ENCODE measurements around the gene NHP2.
A peak's percentile ranks its signal among the peaks of the same experiment; 100 is the strongest.

Gene NHP2

DNA sequence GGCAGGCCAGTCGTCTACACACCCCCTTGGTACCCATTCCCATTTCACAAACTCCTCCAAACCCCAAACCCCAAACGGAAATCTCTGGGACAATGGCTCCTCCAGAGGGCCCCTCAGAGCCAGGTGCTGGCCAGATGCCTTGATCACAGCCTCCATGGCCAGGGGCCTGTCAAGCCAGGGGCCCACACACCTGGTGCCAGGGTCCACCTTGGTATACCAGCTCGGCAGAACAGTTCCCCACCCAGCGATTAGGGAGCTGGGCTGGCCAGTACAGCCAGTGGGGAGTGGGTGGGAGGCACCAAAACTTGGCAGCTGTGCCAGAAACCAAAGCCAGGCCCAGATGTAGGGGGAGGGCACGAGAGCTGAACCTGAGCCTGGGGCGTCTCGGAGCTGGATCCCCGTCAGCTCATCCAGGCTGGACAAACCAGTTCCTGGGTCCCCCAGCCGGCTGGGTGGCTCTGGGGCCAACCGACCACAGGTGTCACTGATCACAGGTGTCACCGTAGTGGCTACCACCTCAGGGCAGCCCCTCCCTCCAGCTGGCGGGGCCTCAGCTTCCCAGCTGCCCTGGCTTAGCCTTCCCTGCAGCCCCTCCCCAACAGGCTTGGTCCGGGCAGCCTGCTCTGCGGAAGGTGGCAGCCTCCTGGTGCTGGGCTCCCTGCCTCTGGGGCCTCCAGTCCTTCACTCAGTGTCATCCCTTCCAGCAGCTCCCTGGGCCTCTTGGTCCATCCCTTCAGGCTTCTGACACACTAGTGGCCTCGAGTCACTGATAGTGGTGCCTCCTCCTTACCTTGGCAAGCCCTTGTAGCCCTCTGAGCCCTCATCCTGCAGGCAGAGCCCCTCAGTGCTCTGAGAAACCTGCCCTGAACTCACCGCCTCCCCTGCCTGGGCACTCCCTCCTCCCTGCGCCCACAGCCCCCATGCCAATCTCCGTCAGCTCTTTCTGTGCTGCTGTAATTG is 29.4 kb downstream of the NHP2 start:
- TF ChIP-seq, protein P1, sequence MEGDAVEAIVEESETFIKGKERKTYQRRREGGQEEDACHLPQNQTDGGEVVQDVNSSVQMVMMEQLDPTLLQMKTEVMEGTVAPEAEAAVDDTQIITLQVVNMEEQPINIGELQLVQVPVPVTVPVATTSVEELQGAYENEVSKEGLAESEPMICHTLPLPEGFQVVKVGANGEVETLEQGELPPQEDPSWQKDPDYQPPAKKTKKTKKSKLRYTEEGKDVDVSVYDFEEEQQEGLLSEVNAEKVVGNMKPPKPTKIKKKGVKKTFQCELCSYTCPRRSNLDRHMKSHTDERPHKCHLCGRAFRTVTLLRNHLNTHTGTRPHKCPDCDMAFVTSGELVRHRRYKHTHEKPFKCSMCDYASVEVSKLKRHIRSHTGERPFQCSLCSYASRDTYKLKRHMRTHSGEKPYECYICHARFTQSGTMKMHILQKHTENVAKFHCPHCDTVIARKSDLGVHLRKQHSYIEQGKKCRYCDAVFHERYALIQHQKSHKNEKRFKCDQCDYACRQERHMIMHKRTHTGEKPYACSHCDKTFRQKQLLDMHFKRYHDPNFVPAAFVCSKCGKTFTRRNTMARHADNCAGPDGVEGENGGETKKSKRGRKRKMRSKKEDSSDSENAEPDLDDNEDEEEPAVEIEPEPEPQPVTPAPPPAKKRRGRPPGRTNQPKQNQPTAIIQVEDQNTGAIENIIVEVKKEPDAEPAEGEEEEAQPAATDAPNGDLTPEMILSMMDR (IDR thresholded peaks at IDR 0.05) = no peak

DNA sequence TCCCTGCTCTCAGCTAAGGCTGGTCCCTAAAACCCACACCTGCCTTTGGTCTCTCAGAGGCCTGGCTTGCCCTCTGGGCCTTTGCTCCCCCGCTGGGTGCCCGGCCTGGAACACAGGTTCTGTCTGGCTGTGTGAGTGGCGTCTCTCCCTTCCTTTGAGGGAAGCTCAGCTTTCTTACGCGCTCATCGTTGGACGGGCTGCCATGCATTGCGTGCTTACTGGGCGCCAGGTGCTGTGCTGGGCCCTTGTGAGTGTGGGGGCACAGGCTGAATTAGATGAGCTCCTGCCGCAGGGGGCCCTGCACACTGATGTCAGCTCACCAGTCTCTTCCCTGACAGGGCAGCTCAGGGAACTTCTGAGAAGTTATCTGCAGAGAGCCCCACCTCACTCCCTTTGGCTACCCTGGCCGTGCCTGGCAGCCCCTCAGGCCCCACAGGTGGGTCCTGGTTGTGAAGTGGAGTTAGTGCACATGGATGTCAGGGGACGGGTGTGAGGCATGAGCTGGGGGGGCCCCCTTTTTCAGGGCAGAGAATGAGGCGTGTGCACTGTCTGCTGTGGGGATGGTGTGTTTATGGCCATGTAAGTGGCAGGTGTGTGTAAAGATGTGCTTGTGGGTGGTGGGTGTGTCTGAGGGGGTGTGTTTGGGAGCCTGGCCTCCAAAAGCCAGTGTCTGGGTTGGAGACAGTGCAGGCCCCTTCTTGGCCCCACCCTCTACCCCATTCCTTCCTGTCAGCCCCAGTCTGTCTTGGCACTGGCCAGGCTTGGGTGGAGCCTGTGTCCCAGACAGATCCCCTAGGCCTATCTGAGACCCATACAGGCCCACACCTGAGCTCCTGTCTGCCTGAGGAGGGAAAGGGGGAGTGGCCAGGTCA is 30.4 kb downstream of the NHP2 start:
- TF ChIP-seq, protein P1 (IDR thresholded peaks at IDR 0.05) = no peak

DNA sequence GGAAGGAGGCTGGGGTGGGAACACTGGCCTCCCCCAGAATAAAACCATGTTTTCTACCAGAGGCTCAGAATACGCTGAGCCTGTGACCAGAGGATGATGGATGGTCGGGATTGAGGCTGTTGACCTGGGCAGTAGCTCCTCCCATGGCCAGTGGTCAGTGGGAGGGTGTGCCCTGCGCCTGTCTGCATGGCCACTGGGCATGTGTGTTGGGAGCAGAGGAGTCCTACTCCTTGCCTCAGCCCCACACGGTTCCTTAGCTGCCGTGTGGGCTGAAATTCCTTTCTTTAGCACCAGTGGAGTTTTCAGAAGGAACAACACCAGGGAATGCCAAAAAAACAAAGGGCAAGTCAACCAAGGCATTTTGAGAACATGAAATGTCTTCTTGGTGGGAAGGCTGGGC is 31.3 kb downstream of the NHP2 start:
- TF ChIP-seq, protein P1 (IDR thresholded peaks at IDR 0.05) = no peak

DNA sequence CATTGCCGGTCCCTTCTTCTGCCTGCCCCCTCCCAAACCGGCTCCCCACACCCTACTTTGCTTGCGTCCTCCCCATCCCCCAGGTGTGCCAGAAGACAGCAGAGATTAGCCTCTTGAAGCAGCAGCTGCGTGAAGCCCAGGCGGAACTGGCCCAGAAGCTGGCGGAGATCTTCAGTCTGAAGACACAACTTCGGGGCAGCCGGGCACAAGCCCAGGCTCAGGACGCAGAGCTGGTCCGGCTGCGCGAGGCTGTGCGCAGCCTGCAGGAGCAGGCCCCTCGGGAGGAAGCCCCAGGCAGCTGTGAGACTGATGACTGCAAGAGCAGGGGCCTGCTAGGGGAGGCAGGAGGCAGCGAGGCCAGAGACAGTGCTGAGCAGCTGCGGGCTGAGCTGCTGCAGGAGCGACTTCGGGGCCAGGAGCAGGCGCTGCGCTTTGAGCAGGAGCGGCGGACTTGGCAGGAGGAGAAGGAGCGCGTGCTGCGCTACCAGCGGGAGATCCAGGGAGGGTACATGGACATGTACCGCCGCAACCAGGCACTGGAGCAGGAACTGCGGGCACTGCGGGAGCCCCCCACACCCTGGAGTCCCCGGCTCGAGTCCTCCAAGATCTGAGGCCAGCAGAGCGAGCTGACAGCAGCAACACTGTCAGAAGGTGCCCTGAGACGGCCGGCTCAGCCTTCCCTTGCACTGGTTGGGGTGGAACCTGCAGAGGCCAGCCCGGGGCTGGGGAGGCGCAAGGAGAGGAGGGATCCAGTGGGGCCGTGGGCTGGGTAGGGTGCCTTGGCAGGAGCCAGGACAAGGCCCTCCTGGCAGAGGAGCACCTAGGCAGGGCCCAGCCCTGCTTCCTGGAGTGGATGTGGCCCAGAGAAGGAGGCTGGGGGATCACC is 32.1 kb downstream of the NHP2 start:
- TF ChIP-seq, protein P1 (IDR thresholded peaks at IDR 0.05) = no peak

DNA sequence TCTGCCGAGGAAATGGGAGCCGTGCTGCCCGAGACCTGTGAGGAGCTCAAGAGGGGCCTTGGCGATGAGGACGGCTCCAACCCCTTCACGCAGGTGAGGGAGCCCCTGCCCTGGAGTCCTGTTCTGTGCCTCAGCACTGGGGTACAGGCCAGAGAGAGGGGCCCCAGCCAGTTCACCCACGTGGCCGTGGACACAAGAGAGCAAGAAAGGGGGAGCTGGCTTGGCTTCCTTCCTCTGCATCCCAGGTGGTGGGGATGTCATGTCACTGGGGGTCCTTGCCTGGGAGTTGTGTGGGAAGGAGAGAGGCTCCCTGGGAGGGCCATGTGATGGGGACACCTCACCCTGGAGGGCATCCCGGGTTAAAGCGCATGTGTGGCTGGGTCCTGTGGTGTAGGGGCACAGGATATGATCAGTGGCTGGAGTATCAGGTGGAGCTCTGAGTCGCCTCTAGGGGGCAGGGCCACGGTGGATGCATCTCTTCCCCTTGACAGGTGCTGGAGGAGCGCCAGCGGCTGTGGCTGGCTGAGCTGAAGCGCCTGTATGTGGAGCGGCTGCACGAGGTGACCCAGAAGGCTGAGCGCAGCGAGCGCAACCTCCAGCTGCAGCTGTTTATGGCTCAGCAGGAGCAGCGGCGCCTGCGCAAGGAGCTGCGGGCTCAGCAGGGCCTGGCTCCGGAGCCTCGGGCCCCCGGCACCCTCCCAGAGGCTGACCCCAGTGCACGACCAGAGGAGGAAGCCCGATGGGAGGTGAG is 32.9 kb downstream of the NHP2 start:
- TF ChIP-seq, protein P1 (IDR thresholded peaks at IDR 0.05) = peak; percentile 84

GRCh38 chr5:178119915-178120606 is 33.6 kb downstream of the NHP2 start:
- TF ChIP-seq, protein P1 (IDR thresholded peaks at IDR 0.05) = no peak
